GM23248 (cell line): ENCODE measurements around the gene SPATA46. TPM values are rescaled to one million over a fixed set of nuclear protein-coding genes. Genes with fewer than 3 reads are reported as not detected.

Experiments used
- DNase-seq: peaks from one replicate; pipeline ENCODE4 v3.0.0-alpha.2; 2015
- H2AFZ ChIP-seq: fragments of 200-600 bp; sonication (generic); 2 replicates; pipeline ENCODE4 v1.6.1; 2016; ENCODE audit warnings: antibody characterized with exemption
- H3F3A ChIP-seq: fragments of 200-600 bp; sonication (generic); 2 replicates; pipeline ENCODE4 v1.6.1; 2016; ENCODE audit warnings: mild to moderate bottlenecking, antibody characterized with exemption, mixed run types; ENCODE audit not compliant: insufficient read depth
- H3K27ac ChIP-seq: fragments of 200-600 bp; sonication (generic); 2 replicates; pipeline ENCODE4 v1.5.1; 2016; ENCODE audit warnings: mild to moderate bottlenecking
- H3K27me3 ChIP-seq: fragments of 200-600 bp; sonication (generic); replicated peaks from 2 replicates; pipeline ENCODE4 v1.6.1; 2016; ENCODE audit warnings: mild to moderate bottlenecking; ENCODE audit not compliant: insufficient read depth
- H3K36me3 ChIP-seq: fragments of 200-600 bp; sonication (generic); 2 replicates; pipeline ENCODE4 v1.6.1; 2016; ENCODE audit warnings: low read depth, mild to moderate bottlenecking
- H3K4me1 ChIP-seq: fragments of 200-600 bp; sonication (generic); 2 replicates; pipeline ENCODE4 v1.6.1; 2016; ENCODE audit warnings: mild to moderate bottlenecking; ENCODE audit not compliant: insufficient read depth
- H3K4me2 ChIP-seq: fragments of 200-600 bp; sonication (generic); one replicate; pipeline ENCODE4 v1.6.1; 2016; ENCODE audit warnings: mild to moderate bottlenecking; ENCODE audit not compliant: unreplicated experiment
- H3K4me3 ChIP-seq: fragments of 200-600 bp; sonication (generic); 2 replicates; pipeline ENCODE4 v1.5.1; 2016; ENCODE audit warnings: mild to moderate bottlenecking
- H3K79me2 ChIP-seq: fragments of 200-600 bp; sonication (generic); 2 replicates; pipeline ENCODE4 v1.6.1; 2016; ENCODE audit warnings: mild to moderate bottlenecking; ENCODE audit not compliant: insufficient read depth
- H3K9ac ChIP-seq: fragments of 200-600 bp; sonication (generic); 2 replicates; pipeline ENCODE4 v1.6.1; 2016; ENCODE audit warnings: mild to moderate bottlenecking
- H3K9me2 ChIP-seq: fragments of 200-600 bp; sonication (generic); 2 replicates; pipeline ENCODE4 v1.6.1; 2016; ENCODE audit warnings: mixed run types, mild to moderate bottlenecking, moderate library complexity; ENCODE audit not compliant: insufficient read depth
- H3K9me3 ChIP-seq: fragments of 200-600 bp; sonication (generic); one replicate; pipeline ENCODE4 v1.6.1; 2017; ENCODE audit warnings: low read depth
- H4K20me1 ChIP-seq: fragments of 200-600 bp; sonication (generic); 2 replicates; pipeline ENCODE4 v1.6.0; 2016; ENCODE audit not compliant: insufficient read depth
- EZH2 ChIP-seq: fragments of 200-600 bp; sonication (generic); IDR thresholded peaks from 2 replicates; pipeline ENCODE4 v1.6.1; 2018; ENCODE audit warnings: antibody characterized with exemption, mild to moderate bottlenecking; ENCODE audit not compliant: insufficient read depth, poor library complexity, severe bottlenecking
- EZH2phosphoT487 ChIP-seq: fragments of 200-600 bp; sonication (generic); IDR thresholded peaks from 2 replicates; pipeline ENCODE4 v1.6.1; 2018; ENCODE audit warnings: antibody characterized with exemption, moderate library complexity, mild to moderate bottlenecking, low read depth; ENCODE audit not compliant: insufficient read depth
- WGBS, 2 experiments: methylation state at CpG; one replicate each; pipeline ENCODE4 v1.1.6; 2015 to 2017; ENCODE audit warnings: low lambda C conversion rate in 2 of 2, low coverage in 1 of 2; ENCODE audit errors: missing lambda C conversion rate in 2 of 2; 5-methylcytosine and 5-hydroxymethylcytosine counted together
- in situ Hi-C: fragments of 300-500 bp; cut with MboI; formaldehyde crosslinking; loops from 2 replicates; pipeline ENCODE4 v1.15.0; 2020
- polyA plus RNA-seq: library from polyadenylated mRNA; unstranded; fragments of >200 nt; fragmentation: Nextera tagmentation; extraction: Ambion mirVana; gene quantifications from 2 replicates; pipeline ENCODE4 v1.2.1, GENCODE V29; 2016
- total RNA-seq: library from RNA; depleted of rRNA; stranded (reverse); fragments of >200 nt; shearing (Covaris generic); gene quantifications from 2 replicates; pipeline ENCODE4 v1.2.3, GENCODE V29; 2014

Gene SPATA46
- total and polyA plus RNA-seq, 2 experiments from 2014 or later = not detected

GRCh38 chr1:162388615-162389014 lies 12.0 kb upstream of the SPATA46 start:
- Histone ChIP-seq H3K4me3 (no peak overlapping the region), H3K36me3 (no peaks in the 10 kb centered on the region), H3F3A (no peaks in the 10 kb centered on the region)

GRCh38 chr1:162388083-162388594 lies 11.5 kb upstream of the SPATA46 start:
- TF ChIP-seq EZH2 (no peak), EZH2phosphoT487 (no peak)
- in situ Hi-C loops = loop anchor here (10.0 kb wide), 1 partner anchor 333 kb away; no protein-coding TSS in a partner anchor
- WGBS, 2 experiments = 72 to 78% methylated on average over 8 of the region's 8 CpGs

More at GRCh38 chr1:162388615-162389014, 12.0 kb upstream of the SPATA46 start:
- H3K9ac ChIP-seq = no peak overlapping the region
- H2AFZ ChIP-seq = no peak overlapping the region
- H3K9me3 ChIP-seq = no peaks in the 10 kb centered on the region
- DNase-seq = no peak
- peaks cover 6% of the 10 kb centered on the region; the same call in 1 of the 2 replicates for H3K27me3 ChIP-seq
- 43 to 57% methylated on average over 5 of the region's 5 CpGs for WGBS, 2 experiments
- no peak overlapping the region for H3K4me2 ChIP-seq
- H3K79me2 ChIP-seq = no peaks in the 10 kb centered on the region
- in situ Hi-C loops = loop anchor here (10.0 kb wide), 1 partner anchor 334 kb away; no protein-coding TSS in a partner anchor
- no peak overlapping the region for H3K27ac ChIP-seq
- H4K20me1 ChIP-seq = no peaks in the 10 kb centered on the region
- H3K4me1 ChIP-seq = 0 out of 2 replicates have a peak, but pooled peaks cover 3% of the 10 kb centered on the region
- TF ChIP-seq EZH2phosphoT487 (no peak), EZH2 (no peak)
- no peaks in the 10 kb centered on the region for H3K9me2 ChIP-seq

GRCh38 chr1:162387226-162388082 lies 10.8 kb upstream of the SPATA46 start:
- H3F3A ChIP-seq = no peaks in the 10 kb centered on the region
- DNase-seq = no peak
- 0 out of 2 replicates have a peak, but pooled peaks cover 3% of the 10 kb centered on the region for H3K4me1 ChIP-seq
- in situ Hi-C loops = loop anchor here (10.0 kb wide), 1 partner anchor 333 kb away; no protein-coding TSS in a partner anchor
- no peak overlapping the region for H2AFZ ChIP-seq
- no peak overlapping the region for H3K9ac ChIP-seq
- H3K4me3 ChIP-seq = no peak overlapping the region
- no peaks in the 10 kb centered on the region for H3K79me2 ChIP-seq
- H3K9me2 ChIP-seq = no peaks in the 10 kb centered on the region
- H3K27ac ChIP-seq = no peak overlapping the region
- WGBS, 2 experiments = 64 to 66% methylated on average over 20 of the region's 20 CpGs
- no peak overlapping the region for H3K4me2 ChIP-seq
- no peaks in the 10 kb centered on the region for H3K9me3 ChIP-seq
- peaks cover 6% of the 10 kb centered on the region; the same call in 1 of the 2 replicates for H3K27me3 ChIP-seq
- H3K36me3 ChIP-seq = no peaks in the 10 kb centered on the region
- no peak for TF ChIP-seq EZH2
- no peak for TF ChIP-seq EZH2phosphoT487
- no peaks in the 10 kb centered on the region for H4K20me1 ChIP-seq

More at GRCh38 chr1:162388083-162388594, 11.5 kb upstream of the SPATA46 start:
- peaks cover 6% of the 10 kb centered on the region; the same call in 1 of the 2 replicates for H3K27me3 ChIP-seq
- 0 out of 2 replicates have a peak, but pooled peaks cover 3% of the 10 kb centered on the region for H3K4me1 ChIP-seq
- H3K9me3 ChIP-seq = no peaks in the 10 kb centered on the region
- H3K79me2 ChIP-seq = no peaks in the 10 kb centered on the region
- H3F3A ChIP-seq = no peaks in the 10 kb centered on the region
- H3K9ac ChIP-seq = no peak overlapping the region
- no peak for DNase-seq
- no peaks in the 10 kb centered on the region for H4K20me1 ChIP-seq
- no peak overlapping the region for H3K4me2 ChIP-seq
- no peak overlapping the region for H3K27ac ChIP-seq
- no peak overlapping the region for H2AFZ ChIP-seq
- no peaks in the 10 kb centered on the region for H3K9me2 ChIP-seq
- H3K36me3 ChIP-seq = no peaks in the 10 kb centered on the region
- no peak overlapping the region for H3K4me3 ChIP-seq

- Histone ChIP-seq H4K20me1 (no peaks in the 10 kb centered on the region), H3K27me3 (peaks cover 6% of the 10 kb centered on the region; the same call in 1 of the 2 replicates), H3K9me3 (no peaks in the 10 kb centered on the region), H3K9ac (no peak overlapping the region), H3K36me3 (no peaks in the 10 kb centered on the region), H3K27ac (no peak overlapping the region), H3K79me2 (no peaks in the 10 kb centered on the region), H2AFZ (no peak overlapping the region), H3K4me3 (no peak overlapping the region), H3K4me2 (no peak overlapping the region), H3F3A (no peaks in the 10 kb centered on the region), H3K4me1 (0 out of 2 replicates have a peak, but pooled peaks cover 3% of the 10 kb centered on the region), H3K9me2 (no peaks in the 10 kb centered on the region)
- no peak for DNase-seq
- WGBS, 2 experiments = 77 to 83% methylated on average over 8 of the region's 8 CpGs
- no peak for TF ChIP-seq EZH2
- no peak for TF ChIP-seq EZH2phosphoT487
- in situ Hi-C loops = loop anchor here (10.0 kb wide), 1 partner anchor 332 kb away; no protein-coding TSS in a partner anchor
These were observed 9.9 kb upstream of the SPATA46 start for GRCh38 chr1:162386292-162387225.
